ENCODE data around the gene BMX.

The BMX gene

GRCh38 chrX:15579778-15580747, 79.5 kb downstream of the BMX start:
- Histone ChIP-seq H3K27ac (ENCODE audit: insufficient read depth in 1 of 2, low read depth in 1 of 2, low read length in 2 of 2, poor library complexity in 1 of 2, severe bottlenecking in 2 of 2) (no peak overlapping the region), H3K36me3 (ENCODE audit: control insufficient read depth in 4 of 4, insufficient read depth in 4 of 4, low read length in 3 of 4) (no peaks in the 10 kb centered on the region), H3K9me3 (ENCODE audit: control extremely low read depth in 1 of 5, control insufficient read depth in 4 of 5, insufficient read depth in 2 of 5, low read depth in 1 of 5, low read length in 4 of 5) (no peaks in the 10 kb centered on the region), H3K4me1 (ENCODE audit: control extremely low read depth in 1 of 4, control insufficient read depth in 4 of 4, insufficient read depth in 4 of 4, low read length in 3 of 4) (no peaks in the 10 kb centered on the region), H3K4me3 (ENCODE audit: control insufficient read depth in 1 of 7, extremely low read depth in 1 of 7, insufficient read depth in 4 of 7, low read depth in 2 of 7, low read length in 6 of 7) (no peak overlapping the region), H3K27me3 (replicated peaks in 2 of 5; ENCODE audit: control insufficient read depth in 4 of 5, insufficient read depth in 5 of 5, low read length in 4 of 5) (peaks cover 0 to 31% (median 0%) of the 10 kb centered on the region in 5 experiments)
- WGBS (ENCODE audit: insufficient coverage): 70% methylated on average over 5 of the region's 5 CpGs
- CTCF ChIA-PET: no interaction called here
- POLR2A ChIA-PET: no interaction called here
- peak in 2 of 3 donors; percentile 18 to 52 for DNase-seq

- Histone ChIP-seq H3K36me3 (ENCODE audit: control insufficient read depth in 4 of 4, insufficient read depth in 4 of 4, low read length in 3 of 4) (no peaks in the 10 kb centered on the region), H3K4me1 (ENCODE audit: control extremely low read depth in 1 of 4, control insufficient read depth in 4 of 4, insufficient read depth in 4 of 4, low read length in 3 of 4) (no peaks in the 10 kb centered on the region), H3K27ac (ENCODE audit: insufficient read depth in 1 of 2, low read depth in 1 of 2, low read length in 2 of 2, poor library complexity in 1 of 2, severe bottlenecking in 2 of 2) (no peak overlapping the region), H3K27me3 (replicated peaks in 2 of 5; ENCODE audit: control insufficient read depth in 4 of 5, insufficient read depth in 5 of 5, low read length in 4 of 5) (peaks cover 0 to 33% (median 0%) of the 10 kb centered on the region in 5 experiments), H3K9me3 (ENCODE audit: control extremely low read depth in 1 of 5, control insufficient read depth in 4 of 5, insufficient read depth in 2 of 5, low read depth in 1 of 5, low read length in 4 of 5) (no peaks in the 10 kb centered on the region), H3K4me3 (ENCODE audit: control insufficient read depth in 1 of 7, extremely low read depth in 1 of 7, insufficient read depth in 4 of 7, low read depth in 2 of 7, low read length in 6 of 7) (no peak overlapping the region)
- POLR2A ChIA-PET: no interaction called here
- no CpG with 5 or more reads among the region's 2 CpGs for whole genome bisulfite sequencing (ENCODE audit: insufficient coverage)
- CTCF ChIA-PET: no interaction called here
- no peak for DNase-seq
Observed at GRCh38 chrX:15594371-15594770, 93.8 kb downstream of the BMX start.

- H3K9me3 ChIP-seq (ENCODE audit: control extremely low read depth in 1 of 5, control insufficient read depth in 4 of 5, insufficient read depth in 2 of 5, low read depth in 1 of 5, low read length in 4 of 5): no peaks in the 10 kb centered on the region
- H3K4me1 ChIP-seq (ENCODE audit: control extremely low read depth in 1 of 4, control insufficient read depth in 4 of 4, insufficient read depth in 4 of 4, low read length in 3 of 4): no peaks in the 10 kb centered on the region
- peaks cover 0 to 33% (median 0%) of the 10 kb centered on the region in 5 experiments for H3K27me3 ChIP-seq (replicated peaks in 2 of 5; ENCODE audit: control insufficient read depth in 4 of 5, insufficient read depth in 5 of 5, low read length in 4 of 5)
- no peak overlapping the region for H3K27ac ChIP-seq (ENCODE audit: insufficient read depth in 1 of 2, low read depth in 1 of 2, low read length in 2 of 2, poor library complexity in 1 of 2, severe bottlenecking in 2 of 2)
- CTCF ChIA-PET: no interaction called here
- no peak for DNase-seq
- H3K36me3 ChIP-seq (ENCODE audit: control insufficient read depth in 4 of 4, insufficient read depth in 4 of 4, low read length in 3 of 4): no peaks in the 10 kb centered on the region
- no CpG with 5 or more reads among the region's 3 CpGs for WGBS (ENCODE audit: insufficient coverage)
- H3K4me3 ChIP-seq (ENCODE audit: control insufficient read depth in 1 of 7, extremely low read depth in 1 of 7, insufficient read depth in 4 of 7, low read depth in 2 of 7, low read length in 6 of 7): no peak overlapping the region
- POLR2A ChIA-PET: no interaction called here
Observed at GRCh38 chrX:15598026-15598425, 97.4 kb downstream of the BMX start.

GRCh38 chrX:15599461-15599860, 98.9 kb downstream of the BMX start:
- no peaks in the 10 kb centered on the region for H3K4me1 ChIP-seq (ENCODE audit: control extremely low read depth in 1 of 4, control insufficient read depth in 4 of 4, insufficient read depth in 4 of 4, low read length in 3 of 4)
- no peak overlapping the region for H3K4me3 ChIP-seq (ENCODE audit: control insufficient read depth in 1 of 7, extremely low read depth in 1 of 7, insufficient read depth in 4 of 7, low read depth in 2 of 7, low read length in 6 of 7)
- H3K27ac ChIP-seq (ENCODE audit: insufficient read depth in 1 of 2, low read depth in 1 of 2, low read length in 2 of 2, poor library complexity in 1 of 2, severe bottlenecking in 2 of 2): no peak overlapping the region
- H3K27me3 ChIP-seq (replicated peaks in 2 of 5; ENCODE audit: control insufficient read depth in 4 of 5, insufficient read depth in 5 of 5, low read length in 4 of 5): peaks cover 0 to 34% (median 0%) of the 10 kb centered on the region in 5 experiments
- no peaks in the 10 kb centered on the region for H3K9me3 ChIP-seq (ENCODE audit: control extremely low read depth in 1 of 5, control insufficient read depth in 4 of 5, insufficient read depth in 2 of 5, low read depth in 1 of 5, low read length in 4 of 5)
- ChIA-PET CTCF (no interaction called here), POLR2A (no interaction called here)
- H3K36me3 ChIP-seq (ENCODE audit: control insufficient read depth in 4 of 4, insufficient read depth in 4 of 4, low read length in 3 of 4): no peaks in the 10 kb centered on the region
- no peak for DNase-seq
- 82% methylated on average over 2 of the region's 4 CpGs for WGBS (ENCODE audit: insufficient coverage)

- H3K4me3 ChIP-seq (ENCODE audit: control insufficient read depth in 1 of 7, extremely low read depth in 1 of 7, insufficient read depth in 4 of 7, low read depth in 2 of 7, low read length in 6 of 7): no peak overlapping the region
- DNase-seq: no peak
- no peaks in the 10 kb centered on the region for H3K9me3 ChIP-seq (ENCODE audit: control extremely low read depth in 1 of 5, control insufficient read depth in 4 of 5, insufficient read depth in 2 of 5, low read depth in 1 of 5, low read length in 4 of 5)
- H3K36me3 ChIP-seq (ENCODE audit: control insufficient read depth in 4 of 4, insufficient read depth in 4 of 4, low read length in 3 of 4): no peaks in the 10 kb centered on the region
- peaks cover 0 to 36% (median 0%) of the 10 kb centered on the region in 5 experiments for H3K27me3 ChIP-seq (replicated peaks in 2 of 5; ENCODE audit: control insufficient read depth in 4 of 5, insufficient read depth in 5 of 5, low read length in 4 of 5)
- ChIA-PET POLR2A (no interaction called here), CTCF (no interaction called here)
- H3K27ac ChIP-seq (ENCODE audit: insufficient read depth in 1 of 2, low read depth in 1 of 2, low read length in 2 of 2, poor library complexity in 1 of 2, severe bottlenecking in 2 of 2): no peak overlapping the region
- no peaks in the 10 kb centered on the region for H3K4me1 ChIP-seq (ENCODE audit: control extremely low read depth in 1 of 4, control insufficient read depth in 4 of 4, insufficient read depth in 4 of 4, low read length in 3 of 4)
Observed at GRCh38 chrX:15600049-15600448, 99.4 kb downstream of the BMX start.

GRCh38 chrX:15600745-15601144, 100.1 kb downstream of the BMX start, which contains the start of gene ACE2:
Gene ACE2 (minus strand): TSS chrX:15600960. CDS start chrX:15600911, 49 bp downstream.
- no peak for DNase-seq
- POLR2A ChIA-PET: no interaction called here

GRCh38 chrX:15601932-15602331, 101.3 kb downstream of the BMX start:
- H3K9me3 ChIP-seq (ENCODE audit: control extremely low read depth in 1 of 5, control insufficient read depth in 4 of 5, insufficient read depth in 2 of 5, low read depth in 1 of 5, low read length in 4 of 5): no peaks in the 10 kb centered on the region
- no peaks in the 10 kb centered on the region for H3K36me3 ChIP-seq (ENCODE audit: control insufficient read depth in 4 of 4, insufficient read depth in 4 of 4, low read length in 3 of 4)
- POLR2A ChIA-PET: no interaction called here
- no peaks in the 10 kb centered on the region for H3K4me1 ChIP-seq (ENCODE audit: control extremely low read depth in 1 of 4, control insufficient read depth in 4 of 4, insufficient read depth in 4 of 4, low read length in 3 of 4)
- no peak for DNase-seq
- H3K27me3 ChIP-seq (replicated peaks in 2 of 5; ENCODE audit: control insufficient read depth in 4 of 5, insufficient read depth in 5 of 5, low read length in 4 of 5): peaks cover 0 to 29% (median 0%) of the 10 kb centered on the region in 5 experiments
- H3K27ac ChIP-seq (ENCODE audit: insufficient read depth in 1 of 2, low read depth in 1 of 2, low read length in 2 of 2, poor library complexity in 1 of 2, severe bottlenecking in 2 of 2): no peak overlapping the region
- 86% methylated on average over 2 of the region's 3 CpGs for WGBS (ENCODE audit: insufficient coverage)
- CTCF ChIA-PET: no interaction called here
- no peak overlapping the region for H3K4me3 ChIP-seq (ENCODE audit: control insufficient read depth in 1 of 7, extremely low read depth in 1 of 7, insufficient read depth in 4 of 7, low read depth in 2 of 7, low read length in 6 of 7)

More at GRCh38 chrX:15600745-15601144, 100.1 kb downstream of the BMX start, which contains the start of gene ACE2:
- Histone ChIP-seq H3K27ac (ENCODE audit: insufficient read depth in 1 of 2, low read depth in 1 of 2, low read length in 2 of 2, poor library complexity in 1 of 2, severe bottlenecking in 2 of 2) (no peak within 1 kb of the TSS), H3K4me1 (ENCODE audit: control extremely low read depth in 1 of 4, control insufficient read depth in 4 of 4, insufficient read depth in 4 of 4, low read length in 3 of 4) (no peaks in the 10 kb centered on the region), H3K4me3 (ENCODE audit: control insufficient read depth in 1 of 7, extremely low read depth in 1 of 7, insufficient read depth in 4 of 7, low read depth in 2 of 7, low read length in 6 of 7) (no peak within 1 kb of the TSS), H3K9me3 (ENCODE audit: control extremely low read depth in 1 of 5, control insufficient read depth in 4 of 5, insufficient read depth in 2 of 5, low read depth in 1 of 5, low read length in 4 of 5) (no peaks in the 10 kb centered on the region), H3K27me3 (replicated peaks in 2 of 5; ENCODE audit: control insufficient read depth in 4 of 5, insufficient read depth in 5 of 5, low read length in 4 of 5) (peaks cover 0 to 36% (median 0%) of the 10 kb centered on the region in 5 experiments), H3K36me3 (ENCODE audit: control insufficient read depth in 4 of 4, insufficient read depth in 4 of 4, low read length in 3 of 4) (no peaks in the 10 kb centered on the region)
- CTCF ChIA-PET: no interaction called here
- 86% methylated on average over 2 of the region's 4 CpGs for WGBS (ENCODE audit: insufficient coverage)
